GM23338 (cell line): ENCODE measurements around the gene OTOA. TPM values are rescaled to one million over a fixed set of nuclear protein-coding genes. Genes with fewer than 3 reads are reported as not detected.

ENCODE experiments used
- ATAC-seq: fragments of 200-7000 bp; cut with Tn5 transposase; 3 replicates; pipeline ENCODE4 v1.9.1; 2020
- DNase-seq: peaks from one replicate; pipeline ENCODE4 v3.0.0-alpha.2; 2015; ENCODE audit warnings: low spot score
- H2AFZ ChIP-seq: fragments of 200-600 bp; sonication (generic); 2 replicates; pipeline ENCODE4 v1.8.0; 2016; ENCODE audit warnings: antibody characterized with exemption, mild to moderate bottlenecking, moderate library complexity
- H3F3A ChIP-seq: fragments of 200-600 bp; sonication (generic); replicated peaks from 2 replicates; pipeline ENCODE4 v1.8.0; 2017; ENCODE audit warnings: antibody characterized with exemption, mixed run types, low read depth
- H3K27ac ChIP-seq: fragments of 200-600 bp; sonication (generic); 2 replicates; pipeline ENCODE4 v1.6.1; 2016; ENCODE audit warnings: low read depth
- H3K27me3 ChIP-seq: fragments of 200-600 bp; sonication (generic); 2 replicates; pipeline ENCODE4 v1.8.0; 2016; ENCODE audit warnings: mild to moderate bottlenecking, mixed run types, moderate library complexity; ENCODE audit not compliant: insufficient read depth
- H3K36me3 ChIP-seq: fragments of 200-600 bp; sonication (generic); 2 replicates; pipeline ENCODE4 v1.8.0; 2016; ENCODE audit warnings: mild to moderate bottlenecking; ENCODE audit not compliant: insufficient read depth
- H3K4me1 ChIP-seq: fragments of 200-600 bp; sonication (generic); 2 replicates; pipeline ENCODE4 v1.8.0; 2016; ENCODE audit warnings: mild to moderate bottlenecking, moderate library complexity; ENCODE audit not compliant: insufficient read depth
- H3K4me2 ChIP-seq: fragments of 200-600 bp; sonication (generic); 2 replicates; pipeline ENCODE4 v1.7.1; 2017; ENCODE audit warnings: mixed run types
- H3K4me3 ChIP-seq: fragments of 200-600 bp; sonication (generic); 2 replicates; pipeline ENCODE4 v1.6.1; 2016; ENCODE audit warnings: mixed run types
- H3K79me2 ChIP-seq: fragments of 200-600 bp; sonication (generic); replicated peaks from 2 replicates; pipeline ENCODE4 v1.8.0; 2017; ENCODE audit warnings: mild to moderate bottlenecking; ENCODE audit not compliant: insufficient read depth
- H3K9me2 ChIP-seq: fragments of 200-600 bp; sonication (generic); 2 replicates; pipeline ENCODE4 v1.8.0; 2017; ENCODE audit not compliant: insufficient read depth
- H4K20me1 ChIP-seq: fragments of 200-600 bp; sonication (generic); replicated peaks from 2 replicates; pipeline ENCODE4 v1.8.0; 2017; ENCODE audit warnings: mild to moderate bottlenecking; ENCODE audit not compliant: insufficient read depth
- H3K27ac Mint-ChIP-seq: 2 replicates; pipeline ENCODE4 v1.8.0; 2020; ENCODE audit warnings: inconsistent platforms, mild to moderate bottlenecking, moderate library complexity, mixed read lengths
- H3K27me3 Mint-ChIP-seq: 3 replicates; pipeline ENCODE4 v1.8.0; 2022; ENCODE audit warnings: low read depth, mild to moderate bottlenecking, moderate library complexity, mixed read lengths, inconsistent platforms; ENCODE audit not compliant: insufficient read depth, poor library complexity
- H3K36me3 Mint-ChIP-seq: 3 replicates; pipeline ENCODE4 v1.8.0; 2021; ENCODE audit warnings: low read depth, mild to moderate bottlenecking, inconsistent platforms, moderate library complexity, mixed read lengths
- H3K4me1 Mint-ChIP-seq: 3 replicates; pipeline ENCODE4 v1.8.0; 2020; ENCODE audit warnings: mild to moderate bottlenecking, inconsistent platforms, mixed read lengths
- H3K4me3 Mint-ChIP-seq: 3 replicates; pipeline ENCODE4 v1.8.0; 2021; ENCODE audit warnings: moderate library complexity, mild to moderate bottlenecking, inconsistent platforms, mixed read lengths
- H3K9me3 Mint-ChIP-seq: 3 replicates; pipeline ENCODE4 v1.8.0; 2020; ENCODE audit warnings: moderate library complexity, mild to moderate bottlenecking, inconsistent platforms, mixed read lengths
- CREB1 ChIP-seq: fragments of 250-450 bp; sonication (Bioruptor Pico); IDR thresholded peaks from 2 replicates; pipeline ENCODE4 v1.5.0; 2020; ENCODE audit warnings: low read depth, mild to moderate bottlenecking, moderate library complexity
- EZH2 ChIP-seq: fragments of 200-600 bp; sonication (generic); IDR thresholded peaks from one replicate; pipeline ENCODE4 v1.8.0; 2017; ENCODE audit warnings: antibody characterized with exemption, mild to moderate bottlenecking, low read depth; ENCODE audit not compliant: unreplicated experiment
- EZH2phosphoT487 ChIP-seq: fragments of 200-600 bp; sonication (generic); IDR thresholded peaks from one replicate; pipeline ENCODE4 v1.8.1; 2018; ENCODE audit warnings: antibody characterized with exemption; ENCODE audit not compliant: unreplicated experiment
- JUNB ChIP-seq: IDR thresholded peaks from one replicate; pipeline ENCODE4 v1.6.1; 2016; ENCODE audit warnings: antibody characterized with exemption; ENCODE audit not compliant: unreplicated experiment
- NANOG ChIP-seq: IDR thresholded peaks from 2 replicates; pipeline ENCODE4 v1.6.1; 2016; ENCODE audit warnings: antibody characterized with exemption, borderline replicate concordance
- POLR2AphosphoS5 ChIP-seq: IDR thresholded peaks from 2 replicates; pipeline ENCODE4 v1.6.1; 2016; ENCODE audit warnings: antibody characterized with exemption, low read depth
- STAT1 ChIP-seq: IDR thresholded peaks from one replicate; pipeline ENCODE4 v1.6.1; 2016; ENCODE audit warnings: antibody characterized with exemption; ENCODE audit not compliant: unreplicated experiment
- ZNF114 ChIP-seq: fragments of 250-450 bp; sonication (Bioruptor Pico); IDR thresholded peaks from 2 replicates; pipeline ENCODE4 v1.5.0; 2020; ENCODE audit warnings: mild to moderate bottlenecking, moderate library complexity
- ZNF331 ChIP-seq: fragments of 250-450 bp; sonication (Bioruptor Pico); IDR thresholded peaks from 2 replicates; pipeline ENCODE4 v1.5.0; 2020; ENCODE audit warnings: low read depth, mild to moderate bottlenecking, moderate library complexity
- ZNF462 ChIP-seq: fragments of 250-450 bp; sonication (Bioruptor Pico); IDR thresholded peaks from 2 replicates; pipeline ENCODE4 v1.5.0; 2020; ENCODE audit warnings: mild to moderate bottlenecking, moderate library complexity
- polyA plus RNA-seq: library from polyadenylated mRNA; unstranded; fragments of >200 nt; fragmentation: Nextera tagmentation; extraction: Ambion mirVana; gene quantifications from 2 replicates; pipeline ENCODE4 v1.2.1, GENCODE V29; 2016
- total RNA-seq: library from RNA; depleted of rRNA; stranded (reverse); fragments of >200 nt; shearing (Covaris generic); gene quantifications from 2 replicates; pipeline ENCODE4 v1.2.3, GENCODE V29; 2014
- TF ChIP-seq, protein P1 (sequence below), 2 experiments: fragments of 200-600 bp in 1 of 2; sonication (generic) in 1 of 2; conservative IDR thresholded peaks; 2 replicates each; pipeline versions ENCODE4 v1.5.1 to v1.6.1; 2016 to 2017; ENCODE audit warnings: antibody characterized with exemption in 2 of 2, low read depth in 2 of 2, mild to moderate bottlenecking in 2 of 2, moderate library complexity in 1 of 2
- TF ChIP-seq, protein P2 (sequence below): IDR thresholded peaks from 2 replicates; pipeline ENCODE4 v1.6.1; 2016; ENCODE audit warnings: antibody characterized with exemption
- TF ChIP-seq, protein P3 (sequence below): IDR thresholded peaks from one replicate; pipeline ENCODE4 v1.6.1; 2018; ENCODE audit warnings: antibody characterized with exemption; ENCODE audit not compliant: unreplicated experiment

Gene OTOA
- total and polyA plus RNA-seq, 2 experiments from 2014 or later, result 0.16 to 0.17 TPM

GRCh38 chr16:21717608-21718007, 53.8 kb downstream of the OTOA start:
- no peaks in the 10 kb centered on the region for H3K36me3 Mint-ChIP-seq
- Histone ChIP-seq H3K9me2 (no peaks in the 10 kb centered on the region), H3K4me1 (no peaks in the 10 kb centered on the region), H3K36me3 (no peaks in the 10 kb centered on the region), H3K27me3 (no peaks in the 10 kb centered on the region), H3K27ac (no peak overlapping the region), H3F3A (no peaks in the 10 kb centered on the region), H3K4me2 (no peak overlapping the region), H4K20me1 (no peaks in the 10 kb centered on the region), H3K4me3 (no peak overlapping the region), H3K79me2 (no peaks in the 10 kb centered on the region), H2AFZ (no peak overlapping the region; the same call in 1 of the 2 replicates)
- H3K27me3 Mint-ChIP-seq, result no peaks in the 10 kb centered on the region
- DNase-seq (no peak), ATAC-seq (no peak)
- H3K9me3 Mint-ChIP-seq, result no peaks in the 10 kb centered on the region
- no peak overlapping the region for H3K27ac Mint-ChIP-seq
- no peaks in the 10 kb centered on the region for H3K4me1 Mint-ChIP-seq
- no peak overlapping the region for H3K4me3 Mint-ChIP-seq
- TF ChIP-seq, protein P1, sequence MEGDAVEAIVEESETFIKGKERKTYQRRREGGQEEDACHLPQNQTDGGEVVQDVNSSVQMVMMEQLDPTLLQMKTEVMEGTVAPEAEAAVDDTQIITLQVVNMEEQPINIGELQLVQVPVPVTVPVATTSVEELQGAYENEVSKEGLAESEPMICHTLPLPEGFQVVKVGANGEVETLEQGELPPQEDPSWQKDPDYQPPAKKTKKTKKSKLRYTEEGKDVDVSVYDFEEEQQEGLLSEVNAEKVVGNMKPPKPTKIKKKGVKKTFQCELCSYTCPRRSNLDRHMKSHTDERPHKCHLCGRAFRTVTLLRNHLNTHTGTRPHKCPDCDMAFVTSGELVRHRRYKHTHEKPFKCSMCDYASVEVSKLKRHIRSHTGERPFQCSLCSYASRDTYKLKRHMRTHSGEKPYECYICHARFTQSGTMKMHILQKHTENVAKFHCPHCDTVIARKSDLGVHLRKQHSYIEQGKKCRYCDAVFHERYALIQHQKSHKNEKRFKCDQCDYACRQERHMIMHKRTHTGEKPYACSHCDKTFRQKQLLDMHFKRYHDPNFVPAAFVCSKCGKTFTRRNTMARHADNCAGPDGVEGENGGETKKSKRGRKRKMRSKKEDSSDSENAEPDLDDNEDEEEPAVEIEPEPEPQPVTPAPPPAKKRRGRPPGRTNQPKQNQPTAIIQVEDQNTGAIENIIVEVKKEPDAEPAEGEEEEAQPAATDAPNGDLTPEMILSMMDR (conservative IDR thresholded peaks at IDR 0.05; ENCODE audit: low read depth in 2 of 2), result no peak
- TF ChIP-seq JUNB (no peak), ZNF114 (no peak), STAT1 (no peak), CREB1 (CRISPR knock-in tag) (no peak), ZNF462 (CRISPR knock-in tag) (no peak), POLR2AphosphoS5 (no peak), NANOG (no peak), EZH2phosphoT487 (no peak), ZNF331 (CRISPR knock-in tag) (no peak), EZH2 (no peak)
- TF ChIP-seq, protein P2, sequence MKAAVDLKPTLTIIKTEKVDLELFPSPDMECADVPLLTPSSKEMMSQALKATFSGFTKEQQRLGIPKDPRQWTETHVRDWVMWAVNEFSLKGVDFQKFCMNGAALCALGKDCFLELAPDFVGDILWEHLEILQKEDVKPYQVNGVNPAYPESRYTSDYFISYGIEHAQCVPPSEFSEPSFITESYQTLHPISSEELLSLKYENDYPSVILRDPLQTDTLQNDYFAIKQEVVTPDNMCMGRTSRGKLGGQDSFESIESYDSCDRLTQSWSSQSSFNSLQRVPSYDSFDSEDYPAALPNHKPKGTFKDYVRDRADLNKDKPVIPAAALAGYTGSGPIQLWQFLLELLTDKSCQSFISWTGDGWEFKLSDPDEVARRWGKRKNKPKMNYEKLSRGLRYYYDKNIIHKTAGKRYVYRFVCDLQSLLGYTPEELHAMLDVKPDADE, result no peak
- TF ChIP-seq, protein P3, sequence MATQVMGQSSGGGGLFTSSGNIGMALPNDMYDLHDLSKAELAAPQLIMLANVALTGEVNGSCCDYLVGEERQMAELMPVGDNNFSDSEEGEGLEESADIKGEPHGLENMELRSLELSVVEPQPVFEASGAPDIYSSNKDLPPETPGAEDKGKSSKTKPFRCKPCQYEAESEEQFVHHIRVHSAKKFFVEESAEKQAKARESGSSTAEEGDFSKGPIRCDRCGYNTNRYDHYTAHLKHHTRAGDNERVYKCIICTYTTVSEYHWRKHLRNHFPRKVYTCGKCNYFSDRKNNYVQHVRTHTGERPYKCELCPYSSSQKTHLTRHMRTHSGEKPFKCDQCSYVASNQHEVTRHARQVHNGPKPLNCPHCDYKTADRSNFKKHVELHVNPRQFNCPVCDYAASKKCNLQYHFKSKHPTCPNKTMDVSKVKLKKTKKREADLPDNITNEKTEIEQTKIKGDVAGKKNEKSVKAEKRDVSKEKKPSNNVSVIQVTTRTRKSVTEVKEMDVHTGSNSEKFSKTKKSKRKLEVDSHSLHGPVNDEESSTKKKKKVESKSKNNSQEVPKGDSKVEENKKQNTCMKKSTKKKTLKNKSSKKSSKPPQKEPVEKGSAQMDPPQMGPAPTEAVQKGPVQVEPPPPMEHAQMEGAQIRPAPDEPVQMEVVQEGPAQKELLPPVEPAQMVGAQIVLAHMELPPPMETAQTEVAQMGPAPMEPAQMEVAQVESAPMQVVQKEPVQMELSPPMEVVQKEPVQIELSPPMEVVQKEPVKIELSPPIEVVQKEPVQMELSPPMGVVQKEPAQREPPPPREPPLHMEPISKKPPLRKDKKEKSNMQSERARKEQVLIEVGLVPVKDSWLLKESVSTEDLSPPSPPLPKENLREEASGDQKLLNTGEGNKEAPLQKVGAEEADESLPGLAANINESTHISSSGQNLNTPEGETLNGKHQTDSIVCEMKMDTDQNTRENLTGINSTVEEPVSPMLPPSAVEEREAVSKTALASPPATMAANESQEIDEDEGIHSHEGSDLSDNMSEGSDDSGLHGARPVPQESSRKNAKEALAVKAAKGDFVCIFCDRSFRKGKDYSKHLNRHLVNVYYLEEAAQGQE, result no peak
